Activated B cell treated with CpG ODN at 0.5 μM for 24 hours (primary cell): ENCODE results near the gene DAAM1. TPM values are rescaled to one million over a fixed set of nuclear protein-coding genes. Genes with fewer than 3 reads are reported as not detected.

Experiments
- ATAC-seq: fragments of 200-7000 bp; cut with Tn5 transposase; one replicate; pipeline ENCODE4 v1.10.0; 2021; ENCODE audit warnings: low read depth, mild to moderate bottlenecking, moderate library complexity
- CTCF ChIA-PET: fragments of 350-600 bp; sonication (Branson Sonifier 250); formaldehyde crosslinking; loops from one replicate; lab custom pipeline; 2021; ENCODE audit warnings: antibody characterized with exemption; lab: Charles Lee
- POLR2A ChIA-PET: fragments of 350-600 bp; sonication (Branson Sonifier 250); formaldehyde crosslinking; loops from one replicate; lab custom pipeline; 2021; ENCODE audit warnings: antibody characterized with exemption; lab: Charles Lee
- DNase-seq: peaks from one replicate; pipeline ENCODE4 v3.0.0; 2022
- H3K27ac Mint-ChIP-seq: one replicate; pipeline ENCODE4 v1.8.0; 2020; ENCODE audit warnings: mixed read lengths
- H3K27me3 Mint-ChIP-seq: one replicate; pipeline ENCODE4 v1.8.0; 2021; ENCODE audit warnings: mixed read lengths
- H3K36me3 Mint-ChIP-seq: one replicate; pipeline ENCODE4 v1.8.0; 2021; ENCODE audit warnings: low read depth, mixed read lengths
- H3K4me1 Mint-ChIP-seq: one replicate; pipeline ENCODE4 v1.8.0; 2021; ENCODE audit warnings: mixed read lengths
- H3K4me3 Mint-ChIP-seq: one replicate; pipeline ENCODE4 v1.8.0; 2020; ENCODE audit warnings: mild to moderate bottlenecking, mixed read lengths
- H3K9me3 Mint-ChIP-seq: one replicate; pipeline ENCODE4 v1.8.0; 2020; ENCODE audit warnings: mixed read lengths
- CTCF ChIP-seq: fragments of 200-600 bp; IDR thresholded peaks from one replicate; pipeline ENCODE4 v1.8.0; 2022; ENCODE audit warnings: antibody characterized with exemption, mild to moderate bottlenecking
- intact Hi-C: fragments of 100-400 bp; cut with micrococcal nuclease; formaldehyde crosslinking; loops from one replicate; pipeline ENCODE4 v1.15.1; 2024
- total RNA-seq: library from RNA; stranded (reverse); gene quantifications from 2 replicates; pipeline ENCODE4 v1.2.3, GENCODE V29; 2022

DAAM1 gene
- total RNA-seq, 1 donor from 2014 or later = 38.7 TPM

DNA sequence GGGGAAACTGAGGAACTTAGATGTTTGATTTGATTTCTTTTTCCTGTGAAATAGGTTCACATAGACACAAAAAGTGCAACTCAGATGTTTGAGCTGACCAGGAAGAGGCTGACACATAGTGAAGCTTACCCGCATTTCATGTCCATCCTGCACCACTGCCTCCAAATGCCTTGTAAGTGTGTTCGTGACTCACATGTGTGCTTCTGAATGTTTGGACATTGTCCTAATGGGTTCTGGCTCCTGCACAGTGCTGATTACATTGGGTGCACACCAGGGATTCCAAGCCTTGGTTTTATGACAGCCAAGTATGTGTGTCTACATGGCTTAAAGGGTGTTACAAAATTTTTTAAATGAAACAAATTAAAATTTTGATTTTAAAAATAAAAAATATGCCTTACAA lies 137.4 kb downstream of the DAAM1 start:
- CTCF ChIA-PET = no interaction called here
- ATAC-seq = no peak
- peaks cover 9% of the 10 kb centered on the region for H3K4me1 Mint-ChIP-seq
- H3K27me3 Mint-ChIP-seq = no peaks in the 10 kb centered on the region
- no peak for TF ChIP-seq CTCF
- no peak overlapping the region for H3K4me3 Mint-ChIP-seq
- no peaks in the 10 kb centered on the region for H3K9me3 Mint-ChIP-seq
- POLR2A ChIA-PET = no interaction called here
- H3K27ac Mint-ChIP-seq = no peak overlapping the region
- intact Hi-C loops = no loop called here
- peaks cover 52% of the 10 kb centered on the region for H3K36me3 Mint-ChIP-seq
- DNase-seq = no peak

DNA sequence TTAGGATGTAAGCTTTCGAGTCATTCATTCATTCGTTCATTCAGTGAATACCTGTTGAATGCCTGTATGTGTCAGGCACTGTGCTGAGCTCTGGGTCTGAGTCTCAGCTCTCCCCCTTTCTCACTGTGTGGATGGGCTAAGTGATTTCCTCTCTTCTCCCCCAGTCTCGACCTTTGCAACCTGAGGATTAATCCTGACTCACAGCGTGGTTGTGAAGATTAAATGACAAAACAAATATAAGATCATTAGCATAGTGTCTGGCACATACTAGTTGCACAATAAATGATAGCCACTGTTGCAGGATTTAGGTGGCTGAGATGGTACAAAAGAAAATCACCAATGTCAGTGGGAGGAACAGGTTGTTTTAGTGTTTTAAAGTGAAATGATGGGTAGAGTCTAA lies 140.0 kb downstream of the DAAM1 start:
- TF ChIP-seq CTCF = no peak
- Mint-ChIP-seq H3K27ac (no peak overlapping the region), H3K9me3 (no peaks in the 10 kb centered on the region), H3K27me3 (no peaks in the 10 kb centered on the region), H3K36me3 (peaks cover 63% of the 10 kb centered on the region), H3K4me1 (no peaks in the 10 kb centered on the region), H3K4me3 (no peak overlapping the region)
- ATAC-seq (no peak), DNase-seq (no peak)
- intact Hi-C loops = no loop called here
- ChIA-PET POLR2A (no interaction called here), CTCF (no interaction called here)

DNA sequence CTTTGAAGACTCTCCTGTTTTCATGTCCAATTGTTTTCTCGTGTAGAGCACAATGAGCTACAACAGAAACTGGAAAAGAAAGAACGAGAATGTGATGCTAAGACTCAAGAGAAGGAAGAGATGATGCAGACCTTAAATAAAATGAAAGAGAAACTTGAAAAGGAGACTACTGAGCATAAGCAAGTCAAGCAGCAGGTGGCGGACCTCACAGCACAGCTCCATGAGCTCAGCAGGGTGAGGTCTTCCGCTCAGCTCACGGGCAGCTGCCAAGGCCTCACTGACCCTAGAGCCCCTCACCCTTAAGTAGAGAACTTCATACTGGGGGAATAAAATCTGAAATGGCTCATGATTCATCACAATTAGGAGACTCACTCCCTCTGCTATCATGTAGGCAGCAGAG lies 142.0 kb downstream of the DAAM1 start:
- TF ChIP-seq CTCF = no peak
- peak overlapping the region; percentile 54 for H3K27ac Mint-ChIP-seq
- intact Hi-C loops = loop anchor here (1.0 kb wide), 1 partner anchor 114 kb away; no protein-coding TSS in a partner anchor
- DNase-seq (no peak), ATAC-seq (peak; percentile 66)
- H3K27me3 Mint-ChIP-seq = no peaks in the 10 kb centered on the region
- ChIA-PET CTCF (interaction anchor here (0.9 to 2.1 kb wide), 3 partner anchors 9 to 202 kb away, joined by 3 to 6 read pairs (median 3); no protein-coding TSS in a partner anchor), POLR2A (no interaction called here)
- peaks cover 61% of the 10 kb centered on the region for H3K36me3 Mint-ChIP-seq
- no peaks in the 10 kb centered on the region for H3K4me1 Mint-ChIP-seq
- H3K9me3 Mint-ChIP-seq = no peaks in the 10 kb centered on the region
- H3K4me3 Mint-ChIP-seq = no peak overlapping the region

DNA sequence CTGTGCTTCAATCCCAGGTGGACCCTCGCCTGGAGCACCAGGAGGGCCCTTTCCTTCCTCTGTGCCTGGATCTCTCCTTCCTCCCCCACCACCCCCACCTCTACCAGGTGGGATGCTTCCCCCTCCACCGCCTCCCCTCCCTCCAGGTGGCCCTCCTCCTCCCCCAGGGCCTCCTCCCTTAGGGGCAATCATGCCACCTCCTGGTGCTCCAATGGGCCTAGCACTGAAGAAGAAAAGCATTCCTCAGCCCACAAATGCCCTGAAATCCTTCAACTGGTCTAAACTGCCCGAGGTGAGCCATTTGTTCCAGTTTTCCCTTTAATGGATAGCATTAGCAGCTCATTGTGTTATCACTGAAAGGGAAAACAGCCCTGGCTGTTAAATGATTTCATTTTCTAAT lies 142.8 kb downstream of the DAAM1 start:
- ATAC-seq = no peak
- no peaks in the 10 kb centered on the region for H3K27me3 Mint-ChIP-seq
- H3K36me3 Mint-ChIP-seq = peaks cover 55% of the 10 kb centered on the region
- no peak overlapping the region for H3K4me3 Mint-ChIP-seq
- intact Hi-C loops = no loop called here
- ChIA-PET POLR2A (no interaction called here), CTCF (interaction anchor here (2.1 kb wide), 1 partner anchor 202 kb away, joined by 6 read pairs; no protein-coding TSS in a partner anchor)
- TF ChIP-seq CTCF = no peak
- no peaks in the 10 kb centered on the region for H3K9me3 Mint-ChIP-seq
- DNase-seq = no peak
- H3K4me1 Mint-ChIP-seq = no peaks in the 10 kb centered on the region
- H3K27ac Mint-ChIP-seq = no peak overlapping the region

GRCh38 chr14:59332727-59333126 lies 144.3 kb downstream of the DAAM1 start:
- CTCF ChIA-PET = no interaction called here
- no peaks in the 10 kb centered on the region for H3K9me3 Mint-ChIP-seq

More at GRCh38 chr14:59332727-59333126, 144.3 kb downstream of the DAAM1 start:
- H3K36me3 Mint-ChIP-seq = peaks cover 45% of the 10 kb centered on the region
- H3K27me3 Mint-ChIP-seq = no peaks in the 10 kb centered on the region
- H3K27ac Mint-ChIP-seq = no peak overlapping the region
- TF ChIP-seq CTCF = no peak
- ATAC-seq (no peak), DNase-seq (no peak)
- no peak overlapping the region for H3K4me3 Mint-ChIP-seq
- intact Hi-C loops = no loop called here
- H3K4me1 Mint-ChIP-seq = no peaks in the 10 kb centered on the region
- POLR2A ChIA-PET = no interaction called here
